NB4 (cell line): ENCODE measurements around the gene C16orf96.

Source experiments
- CTCF ChIP-seq: IDR thresholded peaks from one replicate; pipeline ENCODE4 v1.5.1; 2012; ENCODE audit warnings: low read depth, low read length
- POLR2A ChIP-seq: IDR thresholded peaks from 2 replicates; pipeline ENCODE4 v1.6.1; 2011; ENCODE audit warnings: mild to moderate bottlenecking; ENCODE audit not compliant: insufficient read length; ENCODE audit errors: extremely low read depth

GRCh38 chr16:4608704-4608980, 52.5 kb downstream of the C16orf96 start:
- no peak for TF ChIP-seq CTCF
- TF ChIP-seq POLR2A = no peak
